Measurements from ENCODE around the gene DUSP22.

GRCh38 chr6:395432-396125, 103.3 kb downstream of the DUSP22 start:
- TF ChIP-seq EZH2 (optimal IDR thresholded peaks at IDR 0.05; ENCODE audit: low read depth, low read length) = no peak
- no peak for TF ChIP-seq CTCF (IDR thresholded peaks at IDR 0.05; ENCODE audit: low read length)
